ENCODE results near the gene TRPC4.

GRCh38 chr13:37602733-37603381 lies 266.7 kb downstream of the TRPC4 start:
- TF ChIP-seq CTCF (IDR thresholded peaks at IDR 0.05; ENCODE audit: low read depth, low read length) (peak; percentile 9), POLR2A (IDR thresholded peaks at IDR 0.05; ENCODE audit: extremely low read depth, insufficient read length) (no peak), MYC (IDR thresholded peaks at IDR 0.05; ENCODE audit: low read depth, low read length) (no peak)
